ENCODE data around the gene TAF1B.

TAF1B gene

DNA sequence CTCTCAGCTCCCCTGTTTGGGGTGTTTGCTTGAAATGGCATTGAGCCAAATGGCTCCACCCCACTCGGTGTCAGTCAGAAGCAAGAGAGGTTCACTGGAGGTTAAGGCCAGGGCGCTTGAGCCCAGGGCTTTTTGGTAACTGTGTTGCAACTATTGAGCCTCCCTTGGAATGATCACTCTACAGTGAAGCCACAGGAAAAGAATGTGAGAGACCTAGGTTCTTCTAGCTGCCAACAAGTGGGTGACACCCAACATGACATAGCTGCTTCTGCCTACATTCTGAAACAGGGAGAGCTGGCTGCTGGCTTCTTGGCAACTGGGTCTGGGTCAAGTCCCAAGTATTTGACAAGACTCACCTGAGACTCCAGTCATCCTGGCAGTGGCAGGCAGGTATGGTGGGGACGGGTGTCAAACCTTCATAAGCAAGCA is 101.1 kb downstream of the TAF1B start:
- DNase-seq: no peak

DNA sequence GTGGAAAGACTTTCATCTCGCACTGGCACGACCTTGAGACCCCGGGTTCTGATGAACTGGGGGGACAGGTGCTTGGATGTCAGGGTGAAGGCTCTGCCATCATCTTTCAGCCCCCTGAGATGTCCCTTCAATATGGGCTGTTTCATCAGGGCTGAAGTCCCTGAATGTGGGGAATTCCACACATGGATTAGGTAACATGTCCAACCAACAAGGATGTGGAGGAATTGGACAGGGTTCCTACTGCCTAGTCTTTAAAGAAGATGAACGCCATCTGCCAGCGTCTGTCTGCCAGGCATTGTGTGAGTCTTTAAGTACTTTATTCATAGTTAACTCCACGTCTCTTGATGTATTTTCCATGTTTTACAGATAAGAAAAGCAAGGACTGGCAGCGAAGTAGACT is 102.3 kb downstream of the TAF1B start:
- DNase-seq: no peak

DNA sequence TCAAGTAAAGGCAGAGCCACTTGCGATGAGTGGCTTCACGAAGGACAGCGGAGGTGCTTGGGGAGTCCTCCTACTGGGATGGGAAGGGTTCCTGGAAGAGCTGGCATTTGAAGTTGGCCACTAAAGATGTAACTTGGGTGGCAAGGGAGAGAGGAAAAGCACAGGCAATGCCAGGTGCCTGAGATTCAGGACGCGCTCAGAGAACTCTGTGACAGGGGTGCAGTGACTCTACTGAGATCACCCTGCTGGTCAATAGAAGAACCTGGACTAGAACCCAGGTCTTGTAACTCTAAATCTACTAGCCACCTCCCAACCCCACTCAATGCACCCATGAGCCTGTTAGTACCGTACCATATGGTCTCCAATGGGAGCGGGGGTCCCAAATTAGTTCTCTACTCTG is 102.8 kb downstream of the TAF1B start:
- DNase-seq: no peak

DNA sequence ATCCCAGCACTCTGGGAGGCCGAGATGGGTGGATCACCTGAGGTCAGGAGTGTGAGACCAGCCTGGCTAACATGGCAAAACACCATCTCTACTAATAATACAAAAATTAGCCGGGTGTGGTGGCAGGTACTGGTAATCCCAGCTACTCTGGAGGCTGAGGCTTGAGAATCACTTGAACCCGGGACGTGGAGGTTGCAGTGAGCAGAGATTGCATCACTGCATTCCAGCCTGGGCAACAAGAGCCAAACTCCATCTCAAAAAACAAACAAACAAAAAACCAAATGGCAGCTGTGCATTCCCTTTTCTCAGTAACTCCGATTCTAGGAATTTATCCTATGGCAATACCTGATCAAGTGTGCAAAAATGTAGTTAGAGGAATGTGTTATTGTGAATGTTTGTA is 103.5 kb downstream of the TAF1B start:
- DNase-seq: no peak

DNA sequence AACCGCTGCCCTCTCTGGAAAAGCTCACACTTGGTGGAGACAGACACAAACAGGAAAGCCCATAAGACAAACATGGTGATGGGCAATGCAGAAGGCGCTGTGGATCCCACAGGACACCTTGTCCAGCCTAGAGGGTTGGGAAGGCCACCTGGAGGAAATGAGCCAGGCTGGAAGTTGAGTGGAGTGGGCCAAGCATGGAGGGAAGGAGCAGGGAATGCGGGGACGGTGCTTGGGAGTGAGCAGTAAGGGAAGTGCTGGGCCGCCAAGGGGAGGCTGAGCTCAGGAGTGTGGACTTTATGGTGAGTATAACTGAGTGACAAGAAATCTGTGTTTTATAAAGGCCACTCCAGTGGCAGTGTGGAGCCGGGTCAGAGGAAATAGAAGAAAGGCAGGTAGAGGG is 105.4 kb downstream of the TAF1B start:
- no peak for DNase-seq

DNA sequence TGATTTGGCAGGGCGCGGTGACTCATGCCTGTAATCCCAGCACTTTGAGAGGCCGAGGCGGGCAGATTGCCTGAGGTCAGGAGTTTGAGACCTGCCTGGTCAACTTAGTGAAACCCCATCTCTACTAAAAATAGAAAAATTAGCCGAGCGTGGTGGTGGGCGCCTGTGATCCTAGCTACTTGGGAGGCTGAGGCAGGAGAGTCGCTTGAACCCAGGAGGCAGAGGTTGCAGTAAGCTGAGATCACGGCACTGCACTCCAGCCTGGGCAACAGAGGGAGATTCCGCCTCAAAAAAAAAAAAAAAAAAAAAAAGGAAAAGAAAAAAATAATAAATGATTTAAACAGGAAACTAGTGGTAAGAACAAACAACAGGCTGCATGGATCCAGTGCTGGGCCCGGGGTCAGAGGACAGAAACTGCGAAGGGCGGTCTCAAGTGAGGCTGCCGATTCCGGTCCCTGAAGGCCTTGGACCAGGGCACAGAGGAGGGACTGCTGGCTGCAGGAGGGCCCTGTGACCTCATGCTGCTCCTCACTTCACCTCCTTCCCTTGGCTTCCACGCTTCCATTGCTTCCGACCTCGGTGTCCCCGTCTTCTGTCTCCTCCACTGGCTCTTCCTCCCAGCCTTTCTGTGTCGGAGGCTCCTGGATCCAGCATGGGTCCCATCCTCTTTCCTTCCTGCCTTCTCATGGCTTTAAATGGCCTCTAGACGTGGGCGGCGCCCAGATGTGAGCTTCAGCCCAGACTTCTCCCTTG is 106.1 kb downstream of the TAF1B start:
- DNase-seq: no peak

DNA sequence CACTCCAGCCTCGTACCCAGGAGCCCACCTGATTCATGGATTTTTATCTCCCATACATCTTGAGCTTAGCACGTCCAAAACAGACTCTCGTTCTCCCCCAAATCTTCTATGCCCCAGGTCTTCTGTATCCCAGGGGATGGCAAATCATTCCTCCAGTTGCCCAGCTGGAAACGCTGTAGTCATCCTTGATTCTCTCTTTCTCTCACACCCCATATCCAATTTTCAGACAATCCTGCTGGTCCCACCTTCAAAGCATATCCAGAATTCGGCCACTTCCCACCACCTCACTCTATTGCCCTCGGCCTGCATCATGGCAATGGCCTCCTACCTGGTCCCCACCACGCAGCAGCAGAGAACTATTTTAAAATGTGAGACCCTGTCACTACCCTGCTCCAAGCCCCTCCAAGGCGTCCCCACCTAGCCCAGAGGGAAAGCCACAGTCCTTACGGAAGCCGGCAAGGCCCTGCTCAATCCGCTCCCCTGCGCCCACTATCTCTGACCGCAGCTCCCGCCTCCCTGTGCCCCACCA is 106.8 kb downstream of the TAF1B start:
- no peak for DNase-seq

DNA sequence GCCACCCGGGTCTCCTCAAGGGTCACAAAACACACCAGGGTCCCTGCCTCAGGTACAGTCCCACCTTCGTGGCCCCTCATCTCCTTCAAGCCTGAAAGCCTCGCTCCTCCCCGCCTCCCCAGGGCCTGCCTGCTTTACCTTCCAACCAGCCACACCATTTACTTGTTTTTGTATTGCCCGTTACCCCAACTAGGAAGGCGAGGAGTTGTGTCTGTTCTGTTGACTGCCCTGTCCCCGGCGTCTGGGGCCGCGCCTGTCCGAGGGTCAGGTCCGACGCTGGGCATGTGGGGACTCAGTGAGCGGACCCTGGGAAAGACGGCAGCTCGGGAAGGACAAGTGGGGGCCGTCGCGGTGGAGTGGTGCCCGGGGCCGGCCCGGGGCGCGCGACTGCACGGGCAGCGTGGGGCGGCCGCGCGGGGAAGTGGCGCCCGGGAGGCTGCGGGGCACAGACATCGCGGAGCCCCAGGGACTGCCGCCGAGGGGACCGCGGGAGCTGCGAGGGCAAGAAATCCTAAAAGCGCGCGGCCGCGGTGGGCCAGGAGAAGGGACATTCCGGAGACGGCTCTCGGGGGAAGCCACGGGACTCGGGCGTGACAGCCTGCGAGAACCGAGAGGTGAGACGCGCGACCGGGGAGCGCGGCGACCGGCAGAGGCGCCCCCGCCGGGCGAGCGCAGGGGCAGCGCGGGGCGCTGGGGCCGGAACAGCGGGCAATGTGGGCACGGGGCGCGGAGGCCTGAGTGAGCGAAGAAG is 107.4 kb downstream of the TAF1B start:
- no peak for DNase-seq

DNA sequence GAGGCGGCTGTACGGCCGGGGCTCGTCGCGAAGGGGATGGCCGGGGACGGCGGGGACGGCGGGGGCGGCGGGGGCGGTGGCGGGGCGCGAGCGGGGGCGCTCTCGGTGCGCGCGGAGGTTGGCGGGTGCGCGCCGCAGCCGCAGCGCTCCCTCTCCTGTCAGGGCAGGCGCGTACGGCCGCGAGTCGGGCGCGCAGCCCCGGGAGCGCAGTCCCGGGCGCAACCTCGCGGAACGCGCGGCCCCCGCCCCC is 107.9 kb downstream of the TAF1B start:
- DNase-seq: no peak

DNA sequence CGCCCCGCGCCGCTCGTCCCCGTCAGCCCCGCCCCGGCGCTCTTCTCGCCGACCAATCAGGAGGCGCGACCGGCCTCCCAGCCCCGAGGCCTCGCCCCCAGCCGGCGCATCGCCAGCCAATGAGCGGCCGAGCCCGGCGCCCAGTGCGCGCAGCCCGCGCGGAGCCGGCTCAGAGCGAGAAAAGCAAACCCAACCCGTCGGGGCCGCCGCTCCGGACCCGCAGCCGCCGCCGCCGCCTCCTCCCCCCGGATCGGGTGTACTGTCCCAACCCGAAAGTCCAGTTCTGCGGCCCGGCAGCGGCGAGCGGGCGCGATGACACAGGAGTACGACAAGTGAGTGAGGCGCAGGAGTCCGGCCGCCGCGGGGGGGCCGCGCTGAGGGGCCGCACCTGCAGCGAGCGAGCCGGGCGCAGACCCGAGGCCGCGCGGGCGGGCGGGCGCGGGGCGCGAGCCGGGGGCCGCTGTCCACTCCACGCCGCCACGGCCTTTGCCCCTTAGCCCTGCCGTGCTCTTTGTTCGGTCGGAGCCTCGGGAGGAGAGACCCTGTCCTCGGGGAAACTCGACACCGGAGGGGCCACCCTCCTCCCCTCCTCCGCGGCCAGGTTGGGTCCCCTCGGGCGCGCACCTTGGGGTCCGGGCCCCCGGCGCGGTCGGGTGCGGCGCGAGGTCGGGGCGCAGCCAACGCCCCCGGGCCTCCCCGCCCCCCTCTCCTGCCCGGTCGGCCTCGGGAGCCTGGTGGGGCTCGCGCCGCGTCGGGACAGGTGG is 108.4 kb downstream of the TAF1B start, which contains the start of gene GRHL1:
GRHL1 (plus strand) TSS at position 172 of the 764 bp plus-strand sequence; CDS start at position 313, 141 bp downstream.
- DNase-seq: peak; percentile 66

DNA sequence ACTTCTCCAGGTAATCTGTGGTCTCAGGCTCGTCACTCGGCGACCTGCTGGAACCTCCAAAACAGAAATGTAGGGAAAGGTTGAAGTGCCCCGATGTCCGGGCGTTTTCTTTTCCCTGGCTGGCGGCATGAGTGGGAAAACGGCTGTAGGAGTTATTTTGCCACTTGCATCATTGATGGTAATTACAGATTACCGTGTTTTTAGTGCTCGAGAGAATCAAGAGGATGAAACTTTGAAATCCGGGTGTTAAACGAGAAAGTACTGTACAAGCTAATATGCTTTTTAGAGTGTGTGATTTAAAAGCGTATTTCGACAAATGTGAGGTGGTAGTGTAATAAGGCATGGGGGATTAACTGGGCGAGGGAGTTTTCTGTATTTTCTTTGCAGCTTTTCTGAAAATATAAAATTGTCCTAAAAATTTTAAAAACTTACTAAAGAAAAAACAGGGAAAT is 109.0 kb downstream of the TAF1B start:
- no peak for DNase-seq

DNA sequence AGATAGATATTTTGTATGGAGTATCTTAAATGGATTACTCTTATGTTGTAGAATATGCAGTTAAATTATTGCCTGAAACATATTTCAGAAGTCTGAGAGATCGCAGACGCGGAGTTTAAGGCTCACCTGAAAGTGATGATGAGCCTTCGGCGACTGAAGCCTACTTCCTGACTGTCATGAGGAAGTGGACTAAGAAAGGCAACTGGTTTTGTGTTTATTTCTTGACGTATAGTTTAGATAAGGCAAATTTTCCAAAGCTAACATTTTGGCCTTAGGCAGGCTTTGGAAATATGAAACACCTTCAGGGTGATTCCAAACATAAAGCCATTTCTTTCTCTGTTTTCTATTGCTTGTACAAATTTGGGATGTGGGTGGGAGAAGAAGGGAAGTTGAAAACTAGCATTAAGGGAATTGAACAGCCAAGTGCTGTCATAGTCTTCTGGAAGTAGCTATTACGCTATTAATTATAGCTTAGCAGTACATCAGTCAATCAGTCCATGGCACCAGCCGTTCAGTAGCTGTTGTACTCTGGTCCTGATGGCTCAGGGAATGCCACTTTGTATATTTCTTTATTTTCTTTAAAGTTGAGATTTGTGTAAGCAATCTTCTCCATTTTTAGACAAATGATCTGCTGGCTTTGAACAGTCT is 109.7 kb downstream of the TAF1B start:
- no peak for DNase-seq

DNA sequence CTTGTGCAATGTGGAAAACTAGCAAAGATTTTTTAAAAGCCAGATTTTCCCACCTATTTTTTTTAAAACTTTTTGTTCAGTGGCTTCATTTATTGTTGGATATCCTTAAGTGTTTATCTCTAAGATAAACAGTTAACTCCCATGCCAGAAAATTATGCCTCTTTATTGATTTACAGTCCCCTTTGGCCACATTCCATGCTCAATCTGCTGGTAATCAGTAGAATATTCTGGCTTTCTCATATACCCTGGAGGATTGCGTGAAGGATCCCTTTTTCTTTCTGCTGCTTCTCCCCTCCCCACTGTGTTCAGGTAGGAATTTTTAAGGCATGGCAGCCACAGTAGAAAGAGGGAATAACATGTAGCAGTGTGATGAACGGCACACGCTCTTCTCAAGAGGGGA is 110.9 kb downstream of the TAF1B start:
- no peak for DNase-seq

DNA sequence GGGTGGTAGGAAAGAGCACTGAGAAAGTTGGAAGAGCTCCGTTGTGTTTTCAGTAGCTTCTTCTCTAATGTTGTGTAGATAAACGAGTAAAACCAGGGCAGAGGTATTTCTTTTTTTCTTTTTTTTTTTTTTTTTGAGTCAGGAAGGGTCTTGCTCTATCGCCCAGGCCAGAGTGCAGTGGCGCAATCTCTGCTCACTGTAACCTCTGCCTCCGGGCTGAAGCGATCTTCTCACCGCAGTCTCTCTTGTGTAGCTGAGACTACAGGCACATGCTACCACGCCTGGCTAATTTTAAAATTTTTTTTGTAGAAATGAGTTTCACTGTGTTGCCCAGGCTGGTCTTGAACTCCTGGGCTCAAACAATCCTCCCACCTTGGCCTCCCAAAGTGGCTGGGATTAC is 114.8 kb downstream of the TAF1B start:
- no peak for DNase-seq

DNA sequence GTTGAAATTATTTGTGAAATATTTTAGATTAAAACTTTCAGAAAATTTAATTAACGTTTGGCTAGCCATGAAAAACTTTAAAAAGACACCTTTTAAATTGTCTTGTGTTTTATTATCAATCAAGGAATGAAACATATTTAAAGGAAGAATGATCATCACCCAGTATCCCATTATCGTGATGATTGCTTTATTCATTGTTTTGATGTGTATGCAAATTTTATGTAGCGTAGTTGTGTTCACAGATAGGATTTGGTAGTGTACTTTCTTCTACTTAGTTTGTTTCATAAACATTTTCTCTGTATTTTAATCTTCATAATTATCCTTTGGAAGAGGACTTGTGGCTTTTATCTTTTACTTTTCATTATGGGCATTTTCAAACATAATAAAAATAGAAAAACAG is 116.0 kb downstream of the TAF1B start:
- DNase-seq: no peak

DNA sequence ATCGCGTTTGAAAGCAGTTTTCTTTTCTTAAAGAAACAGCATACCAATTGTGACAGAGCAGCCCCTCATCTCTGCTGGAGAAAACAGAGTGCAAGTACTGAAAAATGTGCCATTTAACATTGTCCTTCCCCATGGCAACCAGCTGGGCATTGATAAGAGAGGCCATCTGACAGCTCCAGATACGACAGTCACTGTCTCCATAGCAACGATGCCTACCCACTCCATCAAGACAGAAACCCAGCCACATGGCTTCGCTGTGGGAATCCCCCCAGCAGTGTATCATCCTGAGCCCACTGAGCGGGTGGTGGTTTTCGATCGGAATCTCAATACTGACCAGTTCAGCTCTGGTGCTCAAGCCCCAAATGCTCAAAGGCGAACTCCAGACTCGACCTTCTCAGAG is 117.7 kb downstream of the TAF1B start:
- no peak for DNase-seq

DNA sequence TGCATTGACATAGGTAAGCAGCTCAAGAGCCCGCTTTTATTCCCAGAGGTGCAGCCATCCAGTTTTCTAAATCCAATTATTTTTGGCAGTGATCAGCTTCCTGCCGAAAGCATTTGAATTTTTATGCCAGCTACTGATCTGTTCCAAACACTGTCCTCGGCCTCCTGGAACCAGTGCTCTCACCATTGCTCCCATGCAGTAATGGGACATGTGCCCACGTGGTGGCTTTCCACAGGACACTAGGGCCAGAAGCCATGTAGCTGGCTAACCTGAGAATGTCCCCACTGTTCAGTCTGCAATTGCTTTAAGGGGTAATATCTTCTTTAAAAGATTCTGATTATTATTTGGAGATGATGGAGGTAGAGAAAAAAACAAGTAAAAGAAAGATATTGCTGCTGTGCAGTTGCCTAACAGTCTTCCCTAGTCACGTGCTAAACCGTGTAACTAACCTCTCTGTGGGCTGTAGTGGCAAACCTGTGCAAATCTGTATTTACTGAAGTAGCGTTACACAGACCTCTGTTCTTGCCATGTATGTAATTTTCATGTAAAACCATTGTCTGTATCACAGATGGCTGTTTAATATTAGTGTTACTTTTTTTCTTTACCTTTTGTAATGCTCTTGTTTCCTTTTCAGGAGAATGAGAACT is 121.2 kb downstream of the TAF1B start:
- DNase-seq: no peak

DNA sequence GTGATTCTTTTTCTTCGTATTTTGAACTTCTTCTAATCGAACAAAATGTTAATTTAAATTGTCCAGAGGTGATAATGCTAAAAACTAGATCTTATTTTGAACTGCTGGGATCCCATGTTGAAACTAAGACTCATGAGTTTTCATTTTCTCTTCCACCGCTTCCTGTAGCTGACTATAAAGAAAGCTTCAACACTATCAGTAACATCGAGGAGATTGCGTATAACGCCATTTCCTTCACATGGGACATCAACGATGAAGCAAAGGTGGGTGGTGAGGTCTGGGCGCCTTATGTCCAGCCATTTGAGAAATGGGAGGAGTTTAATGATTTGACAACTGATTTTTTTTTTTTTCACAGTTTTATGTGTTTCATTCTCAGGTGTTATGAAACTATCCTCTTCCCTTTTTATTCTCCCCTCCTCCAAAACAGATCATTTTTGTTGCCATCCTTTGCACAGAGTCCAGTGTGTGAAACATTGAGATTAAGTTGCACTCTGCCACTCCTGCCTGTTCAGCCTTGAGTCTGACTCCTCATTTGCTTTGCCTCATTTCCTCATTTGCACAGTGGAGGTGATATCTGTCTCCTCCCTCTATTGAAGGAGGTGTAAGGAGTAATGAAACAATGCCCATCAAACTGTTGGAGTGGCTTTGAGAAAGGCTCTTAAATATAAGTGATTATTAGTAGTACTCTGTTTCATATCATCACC is 122.0 kb downstream of the TAF1B start:
- no peak for DNase-seq

DNA sequence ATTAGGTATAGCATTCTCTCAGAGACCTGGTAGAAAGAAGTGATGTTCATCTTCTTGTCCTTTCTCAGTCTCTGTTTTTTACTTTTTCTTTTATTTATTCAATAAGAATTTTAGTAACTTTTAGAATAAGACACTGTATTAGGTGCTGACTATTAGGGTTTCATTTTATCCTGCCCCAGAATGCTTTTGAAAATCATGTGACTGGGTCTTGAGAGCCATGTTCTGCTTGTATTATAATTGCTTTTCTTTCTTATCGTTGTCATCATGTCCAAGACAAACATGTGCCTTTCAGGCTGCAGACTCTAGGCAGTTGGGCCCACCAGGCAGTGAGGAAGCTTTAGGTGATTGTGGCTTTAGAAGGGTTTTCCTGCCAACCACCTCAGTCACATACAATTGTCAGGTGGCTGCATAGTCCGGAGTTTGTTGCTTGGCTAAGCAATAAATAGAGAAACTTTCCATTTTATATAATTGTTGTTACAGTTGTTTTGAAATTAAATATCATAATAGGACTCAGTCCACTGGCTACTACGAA is 123.3 kb downstream of the TAF1B start:
- no peak for DNase-seq

DNA sequence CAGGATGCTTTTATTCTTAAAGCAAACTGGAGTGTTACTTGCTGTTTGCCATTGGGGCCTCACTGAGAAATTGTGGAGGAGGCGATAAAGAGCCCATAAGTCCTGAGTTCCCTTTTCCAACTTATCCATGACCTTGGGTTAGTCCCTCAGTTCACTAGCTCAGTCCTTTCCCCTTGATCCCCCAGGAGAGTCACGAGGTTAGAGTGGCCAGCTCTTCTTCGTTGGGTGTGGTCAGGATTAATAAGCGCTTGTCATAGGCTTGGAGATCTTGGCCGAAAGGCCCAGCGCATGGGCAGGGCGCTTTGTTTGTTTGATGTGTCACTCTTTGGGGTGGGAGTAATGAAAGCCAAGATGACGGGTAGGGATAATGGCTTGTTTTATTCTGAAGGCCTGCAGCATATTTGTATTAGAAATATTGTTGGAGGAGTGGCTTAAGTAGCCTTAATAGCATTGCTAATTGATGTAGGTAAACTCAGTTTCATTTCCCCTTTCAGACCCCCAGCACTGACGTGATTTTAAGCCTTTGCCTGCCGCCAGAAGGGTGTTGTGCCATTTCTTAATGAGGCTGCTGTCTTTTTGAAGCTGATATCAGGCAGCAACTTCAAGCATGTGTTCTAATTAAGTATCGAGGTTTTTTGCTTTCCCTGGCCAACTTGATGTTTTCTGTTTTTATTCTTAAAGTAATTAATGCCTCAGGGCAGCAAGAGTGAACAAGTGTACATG is 123.9 kb downstream of the TAF1B start:
- DNase-seq: no peak
